ENCODE measurements around the gene ITGA11. TPM values are rescaled to one million over a fixed set of nuclear protein-coding genes. Genes with fewer than 3 reads are reported as not detected.

Gene ITGA11
- total and polyA plus RNA-seq, 2 of the 13 experiments (the other 11 are each of a cell fraction or from before 2014, with no cell fraction given), result not detected

DNA sequence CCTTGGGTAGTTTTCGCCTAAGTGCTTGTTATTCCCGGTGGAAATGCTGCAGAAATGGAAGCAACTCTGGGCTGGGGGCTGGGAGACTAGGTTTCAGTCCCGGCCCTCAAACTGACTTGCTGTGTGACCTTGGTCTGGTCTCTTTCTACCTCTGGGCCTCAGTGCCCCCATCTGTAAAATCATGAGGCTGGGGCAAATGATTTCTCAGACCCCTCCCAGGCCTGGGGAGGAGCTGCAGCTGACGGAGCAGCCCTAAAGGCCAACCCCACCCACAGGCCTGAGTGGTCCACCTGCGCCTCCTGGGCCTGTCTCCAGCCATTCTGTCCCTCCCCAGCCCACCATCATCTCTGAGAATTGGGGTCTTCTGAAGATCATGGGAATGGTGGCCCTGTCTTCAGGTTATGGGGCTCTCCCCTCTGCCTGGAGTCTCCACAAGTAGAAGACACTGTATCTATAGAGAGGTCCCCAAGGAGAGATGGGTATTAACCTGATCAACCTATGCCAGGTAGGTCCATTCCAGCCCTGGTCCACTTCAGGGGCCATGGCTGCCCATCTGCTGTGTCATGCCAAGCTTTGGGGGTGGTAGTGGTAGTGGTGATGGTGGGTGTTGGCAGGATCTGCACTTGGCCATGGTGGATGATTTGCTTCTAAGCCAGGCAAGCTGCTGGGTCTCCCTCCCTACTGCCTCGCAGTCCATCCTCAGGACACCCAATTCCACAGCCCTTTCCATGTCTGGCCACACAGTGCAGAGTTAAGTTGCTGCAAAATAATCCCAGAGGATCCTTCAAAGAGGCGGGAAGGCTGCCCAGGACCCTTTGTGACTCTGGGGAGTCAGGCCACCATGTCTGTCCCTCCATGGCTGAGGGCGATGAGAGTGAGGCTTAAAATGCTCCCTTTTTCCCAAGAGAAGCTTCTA, 46.0 kb downstream of the ITGA11 start:
- ATAC-seq (no peak), DNase-seq (ENCODE audit: low spot score) (no peak), FAIRE-seq (no peak)
- H3K79me2 ChIP-seq (ENCODE audit: insufficient read depth, low read length), result no peaks in the 10 kb centered on the region
- no peak for TF ChIP-seq ZNF160 (CRISPR knock-in tag; IDR thresholded peaks at IDR 0.05)
- no peak for TF ChIP-seq ZKSCAN5 (CRISPR knock-in tag; IDR thresholded peaks at IDR 0.05)
- no peak for TF ChIP-seq RFXAP (CRISPR knock-in tag; IDR thresholded peaks at IDR 0.05; ENCODE audit: borderline replicate concordance)
- no peak for TF ChIP-seq ISL2 (CRISPR knock-in tag; IDR thresholded peaks at IDR 0.05)
- no peak for TF ChIP-seq EZH2 (conservative IDR thresholded peaks at IDR 0.05; ENCODE audit: low read depth, low read length)
- no peak for TF ChIP-seq FLYWCH1 (CRISPR knock-in tag; IDR thresholded peaks at IDR 0.05)
- TF ChIP-seq JUND (CRISPR knock-in tag; IDR thresholded peaks at IDR 0.05), result no peak
- TF ChIP-seq ZNF549 (CRISPR knock-in tag; IDR thresholded peaks at IDR 0.05), result no peak
- TF ChIP-seq LRRFIP1 (CRISPR knock-in tag; conservative IDR thresholded peaks at IDR 0.05), result no peak
- no peaks in the 10 kb centered on the region for H3K36me3 ChIP-seq (replicated peaks in 1 of 2; ENCODE audit: control insufficient read depth in 1 of 2, insufficient read depth in 2 of 2, low read length in 2 of 2)
- CTCF ChIA-PET (ENCODE audit: low intra/inter-chr PET ratio, low total read pairs), result no interaction called here
- in situ Hi-C loops (cut with HindIII; ENCODE audit: extremely low pct_ligation_motif_present, low pct_unique_long_range_greater_than_20kb), result no loop called here
- no peaks in the 10 kb centered on the region for H4K20me1 ChIP-seq (ENCODE audit: insufficient read depth, low read length)
- H3K27me3 ChIP-seq (ENCODE audit: control insufficient read depth in 1 of 2, insufficient read depth in 2 of 2, low read length in 2 of 2), result peaks cover 14 to 45% of the 10 kb centered on the region in 2 experiments; a peak in 4 of 5 replicates
- H3K27ac ChIP-seq (ENCODE audit: extremely low read length, insufficient read depth, low read length), result no peak overlapping the region
- no peaks in the 10 kb centered on the region for H3K9me3 ChIP-seq (ENCODE audit: low read length)
- intact Hi-C loops (cut with micrococcal nuclease; ENCODE audit: unreplicated experiment), result no loop called here
- 0% methylated on average over 5 of the region's 8 CpGs for WGBS (ENCODE audit: low lambda C conversion rate)
- no peak overlapping the region for H3K9ac ChIP-seq (ENCODE audit: insufficient read depth, low read depth, low read length)
- H3K4me2 ChIP-seq (ENCODE audit: low read depth, low read length), result no peak overlapping the region
- no peak overlapping the region for H3K4me3 ChIP-seq (replicated peaks in 1 of 3; ENCODE audit: insufficient read depth in 1 of 3, low read depth in 2 of 3, low read length in 3 of 3)
- BruUV-seq (replicated peaks), result no TSS peak
- POLR2A ChIA-PET, result no interaction called here
- no peak overlapping the region for H2AFZ ChIP-seq (ENCODE audit: low read length)
- H3K4me1 ChIP-seq (ENCODE audit: insufficient read depth, low read length), result peaks cover 10% of the 10 kb centered on the region
